ENCODE data around the gene DPYSL4.

GRCh38 chr10:132198381-132199181, 11.8 kb downstream of the DPYSL4 start:
- TF ChIP-seq POLR2AphosphoS5 (IDR thresholded peaks at IDR 0.05), result no peak
- TF ChIP-seq POLR2A (IDR thresholded peaks at IDR 0.05), result no peak
- TF ChIP-seq, protein P1, sequence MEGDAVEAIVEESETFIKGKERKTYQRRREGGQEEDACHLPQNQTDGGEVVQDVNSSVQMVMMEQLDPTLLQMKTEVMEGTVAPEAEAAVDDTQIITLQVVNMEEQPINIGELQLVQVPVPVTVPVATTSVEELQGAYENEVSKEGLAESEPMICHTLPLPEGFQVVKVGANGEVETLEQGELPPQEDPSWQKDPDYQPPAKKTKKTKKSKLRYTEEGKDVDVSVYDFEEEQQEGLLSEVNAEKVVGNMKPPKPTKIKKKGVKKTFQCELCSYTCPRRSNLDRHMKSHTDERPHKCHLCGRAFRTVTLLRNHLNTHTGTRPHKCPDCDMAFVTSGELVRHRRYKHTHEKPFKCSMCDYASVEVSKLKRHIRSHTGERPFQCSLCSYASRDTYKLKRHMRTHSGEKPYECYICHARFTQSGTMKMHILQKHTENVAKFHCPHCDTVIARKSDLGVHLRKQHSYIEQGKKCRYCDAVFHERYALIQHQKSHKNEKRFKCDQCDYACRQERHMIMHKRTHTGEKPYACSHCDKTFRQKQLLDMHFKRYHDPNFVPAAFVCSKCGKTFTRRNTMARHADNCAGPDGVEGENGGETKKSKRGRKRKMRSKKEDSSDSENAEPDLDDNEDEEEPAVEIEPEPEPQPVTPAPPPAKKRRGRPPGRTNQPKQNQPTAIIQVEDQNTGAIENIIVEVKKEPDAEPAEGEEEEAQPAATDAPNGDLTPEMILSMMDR (IDR thresholded peaks at IDR 0.05), result no peak

Measured in upper lobe of left lung (tissue), 4 donors.